Memory B cell (primary cell): ENCODE data around the gene HCRTR1.

Experiments
- ATAC-seq: fragments of 150-1000 bp; cut with Tn5 transposase; 2 replicates; pipeline ENCODE4 v1.10.0; 2021; ENCODE audit warnings: low read depth, mild to moderate bottlenecking, moderate library complexity
- DNase-seq, 2 donors: peaks; one replicate each; pipeline ENCODE4 v3.0.0; 2022; ENCODE audit warnings: low spot score in 2 of 2
- H3K27ac Mint-ChIP-seq: one replicate; pipeline ENCODE4 v1.8.0; 2022; ENCODE audit warnings: mild to moderate bottlenecking, moderate library complexity, mixed read lengths
- H3K27me3 Mint-ChIP-seq: one replicate; pipeline ENCODE4 v1.8.0; 2022; ENCODE audit warnings: mixed read lengths
- H3K36me3 Mint-ChIP-seq: one replicate; pipeline ENCODE4 v1.8.0; 2022; ENCODE audit warnings: mild to moderate bottlenecking, mixed read lengths
- H3K4me1 Mint-ChIP-seq: one replicate; pipeline ENCODE4 v1.8.0; 2022; ENCODE audit warnings: mixed read lengths
- H3K4me3 Mint-ChIP-seq: one replicate; pipeline ENCODE4 v1.8.0; 2022; ENCODE audit warnings: mild to moderate bottlenecking, moderate library complexity, mixed read lengths
- H3K9me3 Mint-ChIP-seq: one replicate; pipeline ENCODE4 v1.8.0; 2022; ENCODE audit warnings: mixed read lengths

The HCRTR1 gene

GRCh38 chr1:31640179-31640578, 22.7 kb downstream of the HCRTR1 start:
- DNase-seq, result no peak
- ATAC-seq, result no peak
- Mint-ChIP-seq H3K4me1 (peaks cover 23% of the 10 kb centered on the region), H3K27ac (no peak overlapping the region), H3K36me3 (peaks cover 5% of the 10 kb centered on the region), H3K27me3 (no peaks in the 10 kb centered on the region), H3K9me3 (no peaks in the 10 kb centered on the region), H3K4me3 (no peak overlapping the region)

DNA sequence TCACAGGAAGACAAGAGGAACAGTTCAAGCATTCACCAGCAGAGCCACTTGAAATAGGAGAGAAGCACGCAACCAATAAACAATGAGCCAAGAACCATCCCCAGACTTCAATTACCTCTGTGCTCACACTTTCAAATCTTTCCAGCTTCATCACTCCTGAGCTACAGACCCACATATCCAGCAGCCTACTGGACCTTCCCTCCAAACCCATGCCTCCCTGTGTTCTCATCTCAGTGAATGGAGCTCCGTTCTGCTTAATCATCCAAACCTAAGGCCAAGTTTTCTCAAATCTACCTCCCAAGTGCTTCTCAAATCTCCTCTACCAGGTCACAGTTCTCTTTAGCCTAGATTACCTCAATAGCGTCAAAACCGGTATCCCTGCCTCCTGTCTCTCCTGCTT, 23.5 kb downstream of the HCRTR1 start:
- no peak for ATAC-seq

GRCh38 chr1:31642366-31642765, 24.9 kb downstream of the HCRTR1 start:
- no peak overlapping the region for H3K27ac Mint-ChIP-seq
- no peak for ATAC-seq

More for the DNA sequence above, 23.5 kb downstream of the HCRTR1 start:
- no peak for DNase-seq
- peaks cover 25% of the 10 kb centered on the region for H3K4me1 Mint-ChIP-seq
- H3K27ac Mint-ChIP-seq, result no peak overlapping the region
- H3K36me3 Mint-ChIP-seq, result peaks cover 5% of the 10 kb centered on the region
- no peaks in the 10 kb centered on the region for H3K27me3 Mint-ChIP-seq
- no peaks in the 10 kb centered on the region for H3K9me3 Mint-ChIP-seq
- H3K4me3 Mint-ChIP-seq, result no peak overlapping the region

GRCh38 chr1:31642897-31643296, 25.4 kb downstream of the HCRTR1 start:
- Mint-ChIP-seq H3K4me3 (no peak overlapping the region), H3K27me3 (no peaks in the 10 kb centered on the region), H3K4me1 (peaks cover 22% of the 10 kb centered on the region), H3K9me3 (peaks cover 2% of the 10 kb centered on the region), H3K27ac (no peak overlapping the region), H3K36me3 (peaks cover 4% of the 10 kb centered on the region)
- no peak for ATAC-seq
- DNase-seq, result no peak

More at GRCh38 chr1:31642366-31642765, 24.9 kb downstream of the HCRTR1 start:
- Mint-ChIP-seq H3K9me3 (peaks cover 2% of the 10 kb centered on the region), H3K4me1 (peaks cover 25% of the 10 kb centered on the region), H3K4me3 (no peak overlapping the region), H3K27me3 (no peaks in the 10 kb centered on the region), H3K36me3 (peaks cover 4% of the 10 kb centered on the region)
- DNase-seq, result no peak

- peak; percentile 44 for ATAC-seq
- no peak for DNase-seq
- no peaks in the 10 kb centered on the region for H3K27me3 Mint-ChIP-seq
- no peaks in the 10 kb centered on the region for H3K36me3 Mint-ChIP-seq
- peaks cover 2% of the 10 kb centered on the region for H3K9me3 Mint-ChIP-seq
- peak overlapping the region; percentile 95 for H3K4me3 Mint-ChIP-seq
- peak overlapping the region; percentile 99 for H3K27ac Mint-ChIP-seq
- H3K4me1 Mint-ChIP-seq, result peaks cover 11% of the 10 kb centered on the region
Measured at GRCh38 chr1:31643976-31644559, 26.6 kb downstream of the HCRTR1 start.

- DNase-seq (peak; percentile 99), ATAC-seq (peak; percentile 89)
- Mint-ChIP-seq H3K4me1 (peaks cover 11% of the 10 kb centered on the region), H3K4me3 (peak within 1 kb of the TSS; percentile 95), H3K27ac (peak within 1 kb of the TSS; percentile 99), H3K9me3 (peaks cover 2% of the 10 kb centered on the region), H3K36me3 (no peaks in the 10 kb centered on the region), H3K27me3 (no peaks in the 10 kb centered on the region)
Measured at GRCh38 chr1:31644560-31645273, 27.2 kb downstream of the HCRTR1 start, which contains the start of gene PEF1. PEF1 (minus strand) TSS chr1:31644876; CDS start chr1:31644864, 12 bp downstream.

GRCh38 chr1:31645274-31645568, 27.7 kb downstream of the HCRTR1 start:
- Mint-ChIP-seq H3K27ac (peak overlapping the region; percentile 99), H3K4me3 (peak overlapping the region; percentile 95), H3K4me1 (peaks cover 11% of the 10 kb centered on the region), H3K27me3 (no peaks in the 10 kb centered on the region), H3K36me3 (no peaks in the 10 kb centered on the region), H3K9me3 (peaks cover 2% of the 10 kb centered on the region)
- DNase-seq (no peak), ATAC-seq (no peak)

- peak overlapping the region; percentile 99 for H3K27ac Mint-ChIP-seq
- peak overlapping the region; percentile 32 for H3K4me3 Mint-ChIP-seq
- H3K9me3 Mint-ChIP-seq, result peaks cover 2% of the 10 kb centered on the region
- H3K36me3 Mint-ChIP-seq, result no peaks in the 10 kb centered on the region
- ATAC-seq (no peak), DNase-seq (no peak)
- H3K27me3 Mint-ChIP-seq, result no peaks in the 10 kb centered on the region
- peaks cover 11% of the 10 kb centered on the region for H3K4me1 Mint-ChIP-seq
Measured at GRCh38 chr1:31646259-31646960, 28.9 kb downstream of the HCRTR1 start.

DNA sequence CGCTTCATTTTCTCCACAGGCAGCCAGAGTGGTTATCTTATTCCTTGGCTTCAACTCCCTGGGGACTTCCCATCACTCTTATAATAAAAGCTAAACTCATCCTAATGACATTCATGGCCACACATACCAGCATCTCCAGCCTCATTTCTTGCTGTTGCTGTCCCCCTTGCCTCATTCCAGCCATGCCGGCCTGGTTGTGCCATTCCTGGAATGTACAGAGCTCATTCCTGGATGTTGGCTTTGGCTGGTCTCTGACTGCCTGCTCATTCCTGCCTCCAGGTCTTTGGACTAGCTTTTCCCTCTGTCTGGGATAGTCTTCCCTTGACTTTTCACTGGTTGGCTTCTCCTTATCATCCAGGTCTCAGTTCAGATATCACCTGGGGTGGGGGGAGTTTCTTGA, 29.6 kb downstream of the HCRTR1 start:
- no peak overlapping the region for H3K4me3 Mint-ChIP-seq
- peaks cover 11% of the 10 kb centered on the region for H3K4me1 Mint-ChIP-seq
- H3K36me3 Mint-ChIP-seq, result no peaks in the 10 kb centered on the region
- ATAC-seq (no peak), DNase-seq (no peak)
- H3K27ac Mint-ChIP-seq, result no peak overlapping the region
- peaks cover 2% of the 10 kb centered on the region for H3K9me3 Mint-ChIP-seq
- H3K27me3 Mint-ChIP-seq, result no peaks in the 10 kb centered on the region

GRCh38 chr1:31648190-31648589, 30.7 kb downstream of the HCRTR1 start:
- peaks cover 2% of the 10 kb centered on the region for H3K9me3 Mint-ChIP-seq
- no peak overlapping the region for H3K4me3 Mint-ChIP-seq
- no peak overlapping the region for H3K27ac Mint-ChIP-seq
- ATAC-seq, result no peak
- H3K4me1 Mint-ChIP-seq, result peaks cover 11% of the 10 kb centered on the region
- no peaks in the 10 kb centered on the region for H3K36me3 Mint-ChIP-seq
- H3K27me3 Mint-ChIP-seq, result no peaks in the 10 kb centered on the region
- no peak for DNase-seq

DNA sequence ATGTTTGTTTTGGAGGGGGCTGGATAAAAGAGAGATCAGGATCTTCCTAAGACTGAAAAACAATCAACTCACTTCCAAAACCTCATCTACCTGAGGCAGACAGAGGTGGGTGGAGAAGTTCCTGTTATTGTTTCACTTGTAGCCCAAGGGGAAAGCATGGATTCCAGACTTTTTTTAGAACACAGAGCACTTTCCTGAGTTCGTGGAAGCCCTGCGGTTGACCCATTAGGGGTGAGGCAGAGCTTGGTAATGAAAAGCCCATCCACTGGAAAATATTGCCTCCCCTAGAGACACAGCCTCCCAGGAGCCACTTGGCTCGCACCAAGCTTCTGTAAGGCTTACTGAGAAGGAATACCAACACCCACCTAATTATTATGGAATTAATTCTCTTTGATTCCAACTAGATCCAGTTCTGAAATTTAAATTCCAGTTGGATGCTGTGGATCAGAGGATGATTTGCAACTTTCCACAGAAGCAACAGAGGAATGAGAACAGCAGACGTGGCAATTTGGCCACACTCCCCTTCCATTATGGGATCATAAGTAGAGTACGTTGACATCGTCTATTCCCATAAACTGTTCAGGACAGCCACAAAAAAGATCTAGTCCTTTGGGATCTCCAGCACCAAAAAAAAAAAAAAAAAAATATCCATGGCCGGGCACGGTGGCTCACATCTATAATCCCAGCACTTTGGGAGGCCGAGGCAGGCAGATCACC, 31.3 kb downstream of the HCRTR1 start:
- Mint-ChIP-seq H3K9me3 (peaks cover 2% of the 10 kb centered on the region), H3K27me3 (no peaks in the 10 kb centered on the region), H3K4me3 (no peak overlapping the region), H3K4me1 (peaks cover 9% of the 10 kb centered on the region), H3K36me3 (no peaks in the 10 kb centered on the region), H3K27ac (no peak overlapping the region)
- no peak for ATAC-seq
- no peak for DNase-seq

DNA sequence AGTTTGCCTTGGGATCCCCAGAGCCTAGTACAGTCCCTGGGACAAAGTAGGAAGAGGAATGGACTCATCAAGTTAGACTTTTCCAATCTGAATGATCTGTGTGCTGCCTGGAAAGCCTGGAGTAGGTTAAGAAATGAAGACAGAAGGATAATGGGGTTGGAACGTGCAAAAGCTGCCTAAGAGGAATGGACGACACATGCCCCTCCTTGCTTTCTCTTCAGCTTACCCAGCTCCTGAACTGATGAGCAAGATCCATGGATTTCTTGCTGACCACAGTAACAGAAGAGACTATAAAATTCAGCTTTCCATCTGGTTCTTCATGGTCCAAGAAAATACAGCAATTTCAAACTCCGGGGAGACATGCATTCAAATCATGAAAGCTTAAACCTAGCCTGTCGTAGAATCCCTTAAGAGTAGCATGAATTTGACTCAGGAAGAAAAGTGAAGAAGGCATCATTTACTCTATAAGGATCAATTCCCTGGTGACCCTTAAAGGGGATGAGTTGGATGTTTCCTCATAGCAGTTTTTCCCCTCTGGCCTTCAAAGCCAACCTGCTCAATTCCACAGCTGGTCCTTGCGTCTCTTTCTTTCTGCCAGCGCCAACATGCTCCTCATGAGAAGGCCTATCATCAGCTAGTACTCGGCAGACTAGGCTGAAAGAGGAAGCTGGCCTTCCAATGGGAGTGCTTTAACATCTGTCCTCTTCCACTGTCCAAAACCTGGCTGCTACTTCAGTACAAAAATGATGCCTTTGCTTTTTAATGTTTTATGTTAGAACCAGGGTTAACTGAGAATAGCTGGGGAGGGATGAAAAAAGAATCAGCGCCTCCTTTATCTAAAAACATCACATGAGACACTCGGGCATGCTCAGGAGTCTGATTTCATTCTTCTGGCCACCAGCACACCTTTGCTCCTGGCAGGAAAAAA, 32.9 kb downstream of the HCRTR1 start:
- H3K4me1 Mint-ChIP-seq, result peaks cover 7% of the 10 kb centered on the region
- H3K4me3 Mint-ChIP-seq, result no peak overlapping the region
- no peak for DNase-seq
- no peak overlapping the region for H3K27ac Mint-ChIP-seq
- no peaks in the 10 kb centered on the region for H3K36me3 Mint-ChIP-seq
- ATAC-seq, result no peak
- peaks cover 2% of the 10 kb centered on the region for H3K9me3 Mint-ChIP-seq
- no peaks in the 10 kb centered on the region for H3K27me3 Mint-ChIP-seq

DNA sequence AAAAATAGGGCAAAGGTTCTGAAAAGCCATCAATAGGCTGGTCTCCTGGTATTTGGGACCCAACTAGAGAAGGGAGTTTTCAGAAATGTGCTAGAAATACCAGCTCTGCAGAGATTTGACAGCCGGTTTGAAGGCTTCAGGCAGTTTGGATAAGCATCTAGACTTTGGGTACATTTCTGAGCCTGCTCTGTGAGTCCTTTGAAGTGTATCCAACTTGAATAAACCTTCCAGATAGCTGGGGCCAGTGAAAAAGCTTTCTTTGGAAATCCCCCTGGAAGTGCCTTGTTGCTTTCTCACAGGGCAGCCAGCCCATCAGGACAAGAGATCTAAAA, 33.6 kb downstream of the HCRTR1 start:
- ATAC-seq, result no peak
- Mint-ChIP-seq H3K4me1 (peaks cover 5% of the 10 kb centered on the region), H3K4me3 (no peak overlapping the region), H3K27ac (no peak overlapping the region), H3K36me3 (no peaks in the 10 kb centered on the region), H3K27me3 (peaks cover 3% of the 10 kb centered on the region), H3K9me3 (peaks cover 2% of the 10 kb centered on the region)
- no peak for DNase-seq
